Small intestine (tissue), 7 donors: ENCODE results near the gene CDH6. TPM values are rescaled to one million over a fixed set of nuclear protein-coding genes. Genes with fewer than 3 reads are reported as not detected.

Experiments used
- DNase-seq, 2 donors: peaks; one replicate each; pipeline versions ENCODE4 v3.0.0 to v3.0.0-alpha.2; 2013
- FAIRE-seq: peaks from 2 replicates; lab custom pipeline; 2012; peaks lifted over from hg19 to GRCh38; lab: Jason Lieb, UNC
- H3K27ac ChIP-seq, 3 donors: one replicate each; pipeline ENCODE4 v1.5.1; 2013; ENCODE audit warnings: low read length in 2 of 3, mild to moderate bottlenecking in 2 of 3, control low read depth in 1 of 3, inconsistent platforms in 1 of 3, low read depth in 1 of 3, moderate library complexity in 1 of 3
- H3K27me3 ChIP-seq, 3 donors: one replicate each; pipeline ENCODE4 v1.6.1; 2013; ENCODE audit warnings: low read length in 3 of 3, inconsistent platforms in 1 of 3; ENCODE audit not compliant: control insufficient read depth in 3 of 3, insufficient read depth in 3 of 3
- H3K36me3 ChIP-seq, 3 donors: one replicate each; pipeline ENCODE4 v1.6.1; 2013; ENCODE audit warnings: low read length in 3 of 3, inconsistent platforms in 1 of 3, low read depth in 1 of 3, mild to moderate bottlenecking in 1 of 3, moderate library complexity in 1 of 3; ENCODE audit not compliant: control insufficient read depth in 3 of 3, insufficient read depth in 2 of 3
- H3K4me1 ChIP-seq, 3 donors: one replicate each; pipeline ENCODE4 v1.6.1; 2013; ENCODE audit warnings: low read length in 2 of 3, inconsistent platforms in 1 of 3, low read depth in 1 of 3, mild to moderate bottlenecking in 1 of 3, moderate library complexity in 1 of 3; ENCODE audit not compliant: control insufficient read depth in 3 of 3, insufficient read depth in 2 of 3
- H3K4me3 ChIP-seq, 3 donors: one replicate each; pipeline ENCODE4 v1.5.1; 2013; ENCODE audit warnings: low read length in 3 of 3, control low read depth in 1 of 3, inconsistent platforms in 1 of 3, low read depth in 1 of 3, mild to moderate bottlenecking in 1 of 3, moderate library complexity in 1 of 3
- H3K9me3 ChIP-seq, 2 donors: one replicate each; pipeline ENCODE4 v1.6.1; 2013; ENCODE audit warnings: low read depth in 1 of 2, low read length in 1 of 2; ENCODE audit not compliant: control insufficient read depth in 2 of 2, insufficient read depth in 1 of 2
- WGBS, 3 donors: extraction: QIAGEN DNeasy Blood & Tissue Kit; methylation state at CpG; one replicate each; pipeline ENCODE4 v1.1.7; 2013; 5-methylcytosine and 5-hydroxymethylcytosine counted together
- polyA plus RNA-seq, 4 donors: library from polyadenylated mRNA; stranded (reverse) in 3 of 4; unstranded in 1 of 4; fragments of 200-250 nt in 3 of 4; fragments of 120-200 nt in 1 of 4; gene quantifications; one replicate each; pipeline versions ENCODE4 v1.2.1 to v1.2.3, GENCODE V29; 2013
- donor health status: healthy with polysubstance abuse.
- donor health status: control.
- donor health status: control.
- donor health status: Bipolar disorder and iron deficiency.
- donor health status: healthy.

The CDH6 gene
- polyA plus RNA-seq, 4 donors: 0.22 to 10.6 (median 1.5) TPM

GRCh38 chr5:31324842-31325241, 131.4 kb downstream of the CDH6 start:
- no peak overlapping the region for H3K27ac ChIP-seq
- FAIRE-seq (no peak), DNase-seq (no peak)
- WGBS, 3 donors: 83 to 85% (median 84%) methylated on average over 3 of the region's 3 CpGs
- H3K36me3 ChIP-seq: peaks cover 0 to 4% (median 0%) of the 10 kb centered on the region in 3 donors
- H3K4me3 ChIP-seq: no peak overlapping the region
- no peaks in the 10 kb centered on the region for H3K9me3 ChIP-seq
- no peaks in the 10 kb centered on the region for H3K4me1 ChIP-seq
- H3K27me3 ChIP-seq: no peaks in the 10 kb centered on the region

GRCh38 chr5:31328040-31328733, 134.7 kb downstream of the CDH6 start:
- no peak overlapping the region for H3K4me3 ChIP-seq
- no peak overlapping the region for H3K27ac ChIP-seq
- no peaks in the 10 kb centered on the region for H3K4me1 ChIP-seq
- no peaks in the 10 kb centered on the region for H3K27me3 ChIP-seq
- no peaks in the 10 kb centered on the region for H3K36me3 ChIP-seq
- no peaks in the 10 kb centered on the region for H3K9me3 ChIP-seq
- DNase-seq (no peak), FAIRE-seq (no peak)
- WGBS, 3 donors: 72 to 76% (median 75%) methylated on average over 11 of the region's 11 CpGs

DNA sequence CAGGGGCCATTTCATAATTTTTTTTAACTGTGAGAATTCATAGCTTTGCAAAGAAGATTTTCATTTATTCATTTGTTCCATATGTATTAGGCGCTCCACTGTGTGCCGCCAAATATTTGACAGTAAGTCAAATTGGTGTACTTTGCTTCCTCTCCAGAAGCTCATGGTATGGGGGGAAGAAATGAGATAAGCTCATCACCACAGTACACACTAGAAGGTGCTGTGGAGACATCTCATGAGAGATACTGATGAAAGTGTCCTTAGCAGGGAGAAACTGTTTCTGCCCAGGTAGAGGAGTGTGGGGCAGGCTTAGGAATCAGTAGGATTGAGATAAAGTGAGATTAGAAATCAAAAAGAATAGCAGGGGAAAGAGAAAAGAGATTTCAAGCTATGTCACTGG, 136.2 kb downstream of the CDH6 start:
- WGBS, 3 donors: 88 to 96% (median 95%) methylated on average over 2 of the region's 2 CpGs
- DNase-seq (no peak), FAIRE-seq (no peak)
- Histone ChIP-seq H3K36me3 (no peaks in the 10 kb centered on the region), H3K27me3 (no peaks in the 10 kb centered on the region), H3K9me3 (no peaks in the 10 kb centered on the region), H3K4me3 (no peak overlapping the region), H3K4me1 (no peaks in the 10 kb centered on the region), H3K27ac (no peak overlapping the region)

GRCh38 chr5:31332160-31332559, 138.7 kb downstream of the CDH6 start:
- WGBS, 3 donors: 83 to 98% (median 88%) methylated on average over 2 of the region's 2 CpGs
- no peaks in the 10 kb centered on the region for H3K9me3 ChIP-seq
- FAIRE-seq: no peak
- no peaks in the 10 kb centered on the region for H3K36me3 ChIP-seq
- no peak overlapping the region for H3K27ac ChIP-seq
- no peak overlapping the region for H3K4me3 ChIP-seq
- H3K27me3 ChIP-seq: peaks cover 0 to 2% (median 0%) of the 10 kb centered on the region in 3 donors
- H3K4me1 ChIP-seq: no peaks in the 10 kb centered on the region
- no peak for DNase-seq

DNA sequence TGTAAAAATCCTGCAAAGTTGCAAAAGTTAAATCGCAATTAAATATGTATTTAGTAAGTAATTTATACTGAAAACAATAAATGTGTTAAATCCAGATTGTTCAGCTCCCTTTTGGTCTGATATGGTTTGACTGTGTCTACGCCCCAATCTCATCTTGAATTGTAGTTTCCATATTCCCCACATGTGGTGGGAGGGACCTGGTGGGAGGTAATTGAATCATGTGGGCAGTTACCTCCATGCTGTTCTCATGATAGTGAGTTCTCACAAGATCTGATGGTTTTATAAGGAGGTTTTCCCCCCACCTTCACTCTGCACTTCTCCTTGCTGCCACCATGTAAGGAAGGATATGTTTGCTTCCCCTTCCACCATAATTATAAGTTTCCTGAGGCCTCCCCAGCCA, 140.0 kb downstream of the CDH6 start:
- no peak overlapping the region for H3K4me3 ChIP-seq
- no peak for DNase-seq
- WGBS, 3 donors: 80 to 91% (median 90%) methylated on average over 2 of the region's 2 CpGs

DNA sequence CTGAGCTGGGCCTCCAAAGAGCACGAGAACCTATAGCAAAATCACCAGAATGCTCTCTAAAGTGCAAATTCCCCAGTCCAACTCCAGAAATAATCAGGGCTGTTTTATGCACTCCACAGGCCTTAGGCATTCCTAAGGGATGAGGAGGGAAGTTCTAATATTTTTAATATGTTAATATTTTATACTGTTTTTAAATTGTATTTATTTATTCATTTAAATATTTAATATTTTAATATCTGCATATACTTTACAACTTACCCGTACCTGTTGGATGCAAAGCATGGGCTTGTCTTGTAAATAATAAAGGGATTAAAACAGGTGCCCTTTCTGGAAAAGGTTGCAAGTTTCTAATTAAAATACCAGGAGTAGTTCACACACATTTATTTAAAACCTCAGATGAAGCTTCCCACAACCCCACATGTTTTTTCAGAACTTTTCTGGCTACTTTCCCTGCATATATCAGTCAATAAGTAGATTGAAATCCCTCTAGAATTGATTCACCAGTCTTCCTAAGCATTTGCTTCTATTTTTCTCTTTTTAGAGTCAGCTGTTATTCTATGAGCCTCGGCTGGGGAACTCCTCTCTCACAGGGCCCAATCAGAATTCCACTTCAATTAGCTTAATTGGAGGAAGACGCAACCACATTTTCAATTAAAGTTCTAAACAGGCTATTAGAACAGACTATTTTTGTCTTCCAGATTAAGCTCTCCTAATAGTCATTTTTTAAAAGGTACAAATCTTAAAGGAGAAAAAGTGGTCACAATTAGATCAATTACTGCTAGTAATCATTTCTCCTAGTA, 140.8 kb downstream of the CDH6 start:
- DNase-seq (no peak), FAIRE-seq (no peak)
- H3K36me3 ChIP-seq: no peaks in the 10 kb centered on the region
- H3K9me3 ChIP-seq: no peaks in the 10 kb centered on the region
- H3K4me1 ChIP-seq: no peaks in the 10 kb centered on the region
- H3K4me3 ChIP-seq: no peak overlapping the region
- no peak overlapping the region for H3K27ac ChIP-seq
- 79 to 87% (median 80%) methylated on average over 4 of the region's 4 CpGs for WGBS, 3 donors
- peaks cover 0 to 3% (median 0%) of the 10 kb centered on the region in 3 donors for H3K27me3 ChIP-seq

More for the DNA sequence above, 140.0 kb downstream of the CDH6 start:
- Histone ChIP-seq H3K4me1 (no peaks in the 10 kb centered on the region), H3K36me3 (no peaks in the 10 kb centered on the region), H3K9me3 (no peaks in the 10 kb centered on the region), H3K27ac (no peak overlapping the region), H3K27me3 (peaks cover 0 to 3% (median 0%) of the 10 kb centered on the region in 3 donors)
- FAIRE-seq: no peak

DNA sequence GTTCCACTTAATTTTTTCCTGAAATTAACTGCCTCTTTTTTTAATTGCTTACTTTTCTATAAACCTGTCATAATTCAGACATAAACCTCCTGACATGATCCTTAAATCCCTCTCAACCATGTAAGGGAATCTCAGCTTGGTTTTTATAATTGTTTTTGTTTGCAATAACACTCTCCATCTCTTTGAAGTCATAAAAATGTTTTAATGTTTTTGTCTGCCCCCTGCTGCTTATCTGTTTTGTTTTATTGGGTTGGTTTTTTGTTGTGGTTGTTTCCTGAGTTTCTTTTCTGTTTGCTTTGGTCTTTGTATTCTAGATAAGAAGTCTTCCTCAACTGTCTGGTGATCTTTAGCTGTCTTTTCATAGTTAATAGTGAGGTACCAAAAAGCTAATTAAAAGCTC, 142.0 kb downstream of the CDH6 start:
- Histone ChIP-seq H3K27ac (no peak overlapping the region), H3K36me3 (no peaks in the 10 kb centered on the region), H3K9me3 (no peaks in the 10 kb centered on the region), H3K4me1 (no peaks in the 10 kb centered on the region), H3K27me3 (peaks cover 0 to 3% (median 0%) of the 10 kb centered on the region in 3 donors), H3K4me3 (no peak overlapping the region)
- FAIRE-seq (no peak), DNase-seq (no peak)

DNA sequence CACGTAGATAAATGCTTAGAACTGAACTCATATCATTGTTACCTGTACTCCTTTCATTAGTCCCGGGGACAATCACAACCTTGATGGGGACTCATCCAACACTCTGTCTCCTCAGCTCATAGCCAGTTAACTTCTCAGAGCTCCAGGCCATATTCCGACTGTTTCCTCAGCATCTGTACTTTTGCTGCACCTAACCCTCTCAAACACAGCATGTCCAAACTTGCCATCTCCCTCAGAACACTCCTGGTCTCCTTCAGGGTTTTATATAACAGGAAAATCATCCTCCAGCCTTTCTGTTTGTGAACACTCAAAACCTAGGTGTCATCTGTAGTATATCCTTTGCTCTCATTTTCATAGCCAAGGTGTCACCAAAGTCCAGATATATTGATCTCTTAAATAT, 150.5 kb downstream of the CDH6 start:
- DNase-seq (no peak), FAIRE-seq (no peak)
- H3K9me3 ChIP-seq: peaks cover 0 to 4% of the 10 kb centered on the region in 2 donors
- no peaks in the 10 kb centered on the region for H3K27me3 ChIP-seq
- H3K4me3 ChIP-seq: no peak overlapping the region
- 62 to 66% (median 64%) methylated on average over 3 of the region's 3 CpGs for WGBS, 3 donors
- no peaks in the 10 kb centered on the region for H3K4me1 ChIP-seq
- no peaks in the 10 kb centered on the region for H3K36me3 ChIP-seq
- no peak overlapping the region for H3K27ac ChIP-seq
